Dermis microvascular lymphatic vessel endothelial cell (primary cell): Measurements from ENCODE around the gene GAB2. TPM values are rescaled to one million over a fixed set of nuclear protein-coding genes. Genes with fewer than 3 reads are reported as not detected.

Experiments used
- total RNA-seq: library from RNA; depleted of rRNA; stranded (reverse); fragments of >200 nt; gene quantifications from 2 replicates; pipeline ENCODE4 v1.2.1, GENCODE V29; 2014

The GAB2 gene
- total RNA-seq, 1 donor from 2014 or later, result 11.4 TPM

Other genes starting within 250 kb of the GAB2 start
- gene KCTD21, start 229.2 kb downstream of the GAB2 start, total RNA-seq, result 3.3 and 6.4 TPM in 2 replicates
- gene USP35, start 228.9 kb downstream of the GAB2 start, total RNA-seq, result 4.0 and 5.9 TPM in 2 replicates
- 11.9 and 12.1 TPM in 2 replicates for gene NARS2, start 157.0 kb upstream of the GAB2 start, total RNA-seq